OCI-M2 (cell line): ENCODE data around the gene MC1R.
A peak's percentile ranks its signal among the peaks of the same experiment; 100 is the strongest.
"Not testable (repeated sequence)": the region's sequence is repeated elsewhere in the genome, so short reads cannot be mapped to it uniquely, and the experiment has no call there.

ENCODE experiments used
- DNase-seq: peaks from one replicate; lab custom pipeline; 2025; ENCODE audit not compliant: unreplicated experiment; lab: John Stamatoyannopoulos, UW

Gene MC1R

DNA sequence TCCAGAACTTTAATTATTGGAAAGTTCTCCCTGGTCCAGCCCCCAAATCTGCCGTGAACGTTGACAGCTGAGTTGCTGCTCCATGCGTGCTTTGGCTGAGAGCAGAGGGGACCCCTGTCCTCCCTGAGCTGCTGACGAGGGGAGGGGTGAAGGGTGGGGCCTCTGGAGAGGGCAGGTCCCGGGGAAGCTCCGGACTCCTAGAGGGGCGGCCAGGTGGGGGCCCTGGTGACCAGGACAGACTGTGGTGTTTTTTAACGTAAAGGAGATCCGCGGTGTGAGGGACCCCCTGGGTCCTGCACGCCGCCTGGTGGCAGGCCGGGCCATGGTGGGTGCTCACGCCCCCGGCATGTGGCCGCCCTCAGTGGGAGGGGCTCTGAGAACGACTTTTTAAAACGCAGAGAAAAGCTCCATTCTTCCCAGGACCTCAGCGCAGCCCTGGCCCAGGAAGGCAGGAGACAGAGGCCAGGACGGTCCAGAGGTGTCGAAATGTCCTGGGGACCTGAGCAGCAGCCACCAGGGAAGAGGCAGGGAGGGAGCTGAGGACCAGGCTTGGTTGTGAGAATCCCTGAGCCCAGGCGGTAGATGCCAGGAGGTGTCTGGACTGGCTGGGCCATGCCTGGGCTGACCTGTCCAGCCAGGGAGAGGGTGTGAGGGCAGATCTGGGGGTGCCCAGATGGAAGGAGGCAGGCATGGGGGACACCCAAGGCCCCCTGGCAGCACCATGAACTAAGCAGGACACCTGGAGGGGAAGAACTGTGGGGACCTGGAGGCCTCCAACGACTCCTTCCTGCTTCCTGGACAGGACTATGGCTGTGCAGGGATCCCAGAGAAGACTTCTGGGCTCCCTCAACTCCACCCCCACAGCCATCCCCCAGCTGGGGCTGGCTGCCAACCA lies at the start of gene MC1R:
MC1R (plus strand) TSS at position 410 of the 895 bp plus-strand sequence; CDS start at position 807, 397 bp downstream.
- DNase-seq = peak; percentile 30

GRCh38 chr16:89869911-89870310 lies 48.8 kb upstream of the MC1R start:
- DNase-seq = no peak

GRCh38 chr16:89870440-89870839 lies 48.2 kb upstream of the MC1R start:
- no peak for DNase-seq

- DNase-seq = no peak
Measured at GRCh38 chr16:89871895-89872294, 46.8 kb upstream of the MC1R start.

DNA sequence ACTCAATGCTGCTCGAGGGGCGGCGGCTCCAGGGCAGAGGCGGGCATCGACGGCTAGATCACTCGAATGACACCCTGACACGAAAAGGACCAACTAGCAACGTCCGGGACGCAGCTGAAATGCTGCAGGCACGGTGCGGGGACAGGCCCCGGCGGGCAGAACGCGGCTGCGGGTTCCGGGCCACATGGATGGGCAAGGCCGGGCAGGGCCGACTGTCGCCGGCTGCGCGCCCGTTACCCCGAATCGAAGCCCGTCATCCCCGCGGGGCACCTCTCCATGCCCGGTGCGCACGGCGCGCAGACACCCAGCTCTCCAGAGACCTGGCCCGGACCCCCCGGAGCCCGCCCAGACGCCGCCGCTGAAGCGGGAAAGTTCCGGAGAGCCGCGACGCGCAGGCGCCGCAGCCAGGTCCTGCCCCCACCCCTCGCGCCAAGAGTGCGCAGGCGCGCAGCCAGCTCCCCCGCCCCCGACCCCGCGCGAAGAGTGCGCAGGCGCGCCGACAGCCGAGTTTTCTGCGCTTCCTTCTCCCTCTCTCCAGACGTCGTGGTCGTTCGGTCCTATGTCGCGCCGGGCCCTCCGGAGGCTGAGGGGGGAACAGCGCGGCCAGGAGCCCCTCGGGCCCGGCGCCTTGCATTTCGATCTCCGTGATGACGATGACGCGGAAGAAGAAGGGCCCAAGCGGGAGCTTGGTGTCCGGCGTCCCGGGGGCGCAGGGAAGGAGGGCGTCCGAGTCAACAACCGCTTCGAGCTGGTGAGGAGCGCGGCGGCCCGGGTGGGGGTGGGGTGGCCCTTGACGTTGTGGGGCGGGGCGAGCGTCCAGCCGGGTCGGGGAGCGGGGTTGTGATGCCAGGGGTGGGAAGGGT lies 45.3 kb upstream of the MC1R start, which contains the start of gene TCF25:
TCF25 (plus strand) TSS at position 484 of the 863 bp plus-strand sequence; CDS start at position 560, 76 bp downstream.
- DNase-seq = no peak

GRCh38 chr16:89873972-89874689 lies 44.5 kb upstream of the MC1R start:
- peak; percentile 44 for DNase-seq

DNA sequence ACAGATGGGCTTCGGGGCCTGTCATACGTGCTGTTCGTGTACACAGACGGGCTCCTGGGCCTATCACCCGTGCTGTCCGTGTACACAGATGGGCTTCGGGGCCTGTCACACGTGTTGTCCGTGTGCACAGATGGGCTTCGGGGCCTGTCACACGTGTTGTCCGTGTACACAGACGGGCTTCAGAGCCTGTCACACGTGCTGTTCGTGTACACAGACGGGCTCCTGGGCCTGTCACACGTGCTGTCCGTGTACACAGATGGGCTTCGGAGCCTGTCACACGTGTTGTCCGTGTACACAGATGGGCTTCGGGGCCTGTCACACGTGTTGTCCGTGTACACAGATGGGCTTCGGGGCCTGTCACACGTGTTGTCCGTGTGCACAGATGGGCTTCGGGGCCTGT lies 39.5 kb upstream of the MC1R start:
- DNase-seq = not testable (repeated sequence)

GRCh38 chr16:89880477-89881367 lies 37.9 kb upstream of the MC1R start:
- DNase-seq = no peak

DNA sequence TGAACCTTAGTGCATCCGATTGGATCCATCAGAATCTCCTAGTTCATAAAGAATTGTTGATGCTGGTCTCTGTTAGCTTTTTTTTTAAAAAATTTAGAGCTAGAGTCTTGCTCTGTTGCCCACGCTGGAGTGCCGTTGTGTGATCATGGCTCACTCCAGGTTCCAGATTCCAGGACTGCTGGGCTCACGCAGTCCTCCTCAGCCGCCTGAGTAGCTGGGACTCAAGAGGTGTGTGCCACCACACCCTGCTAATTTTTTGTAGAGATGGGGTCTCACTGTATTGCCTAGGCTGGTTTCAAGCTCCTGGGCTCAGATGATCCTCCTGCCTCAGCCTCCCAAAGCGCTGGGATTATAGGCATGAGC lies 37.3 kb upstream of the MC1R start:
- DNase-seq = no peak

DNA sequence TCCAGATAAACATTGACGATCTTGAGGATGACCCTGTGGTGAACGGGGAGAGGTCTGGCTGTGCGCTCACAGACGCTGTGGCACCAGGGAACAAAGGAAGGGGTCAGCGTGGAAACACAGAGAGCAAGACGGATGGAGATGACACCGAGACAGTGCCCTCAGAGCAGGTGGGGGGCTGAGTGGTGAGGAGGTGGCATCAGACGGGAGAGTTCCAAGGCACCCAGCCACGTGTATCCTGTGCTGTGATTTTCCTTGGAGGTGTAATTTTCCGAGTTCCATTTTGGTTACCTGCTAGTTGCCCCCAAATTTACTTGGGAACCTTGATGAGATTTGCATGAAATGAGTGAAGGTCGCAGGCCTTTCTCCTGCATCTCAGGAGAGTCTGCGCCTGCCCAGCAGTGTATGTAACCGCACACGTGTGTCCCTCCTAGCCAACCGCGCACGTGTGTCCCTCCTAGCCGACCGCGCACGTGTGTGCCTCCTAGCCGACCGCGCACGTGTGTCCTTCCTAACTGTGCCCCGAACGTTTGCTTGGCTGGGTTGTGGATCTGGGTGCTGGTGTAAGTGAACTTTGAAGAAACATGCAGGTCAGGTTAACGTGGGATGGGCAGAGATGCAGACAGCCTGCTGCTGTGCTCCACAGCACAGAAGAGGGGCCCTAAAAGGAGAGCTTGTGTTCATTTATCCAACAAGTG lies 35.2 kb upstream of the MC1R start:
- DNase-seq = no peak

DNA sequence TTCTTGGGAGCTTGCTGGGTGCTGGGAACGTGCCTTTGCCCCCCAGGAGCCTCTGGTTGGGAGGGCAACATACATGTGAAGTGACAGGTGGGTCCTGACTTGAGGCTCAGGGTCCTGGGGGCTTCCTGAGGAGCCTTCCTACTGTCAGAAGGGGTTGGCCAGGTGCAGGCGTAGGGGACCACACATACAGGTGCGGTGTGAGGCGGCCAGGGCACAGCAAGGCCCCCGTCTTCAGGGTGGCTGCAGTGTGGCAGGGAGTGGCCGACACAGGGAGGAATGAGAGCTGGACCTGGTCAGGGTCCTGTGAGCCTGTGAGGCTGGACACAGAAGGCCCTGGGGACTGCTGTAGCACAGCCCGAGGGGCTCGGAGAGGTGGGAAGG lies 34.6 kb upstream of the MC1R start:
- no peak for DNase-seq

DNA sequence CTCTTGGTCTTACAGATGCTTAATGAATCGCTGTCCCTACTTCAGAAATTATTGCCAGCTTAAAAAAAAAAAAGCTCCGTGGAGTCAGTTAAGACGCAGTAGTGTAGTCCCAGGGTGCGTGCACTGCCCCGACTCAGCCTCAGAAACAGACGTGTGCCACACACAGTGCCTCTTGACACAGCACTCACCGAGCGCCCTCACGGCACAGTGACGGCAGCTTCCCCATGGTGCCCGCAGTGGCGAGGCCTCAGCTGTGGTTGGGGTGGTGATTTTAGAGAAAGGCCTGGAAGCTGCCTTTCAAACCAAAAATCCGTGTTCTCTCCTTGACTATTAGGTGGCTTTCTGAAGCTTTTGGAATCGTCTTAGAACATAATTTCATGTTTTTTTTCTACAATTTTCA lies 31.4 kb upstream of the MC1R start:
- no peak for DNase-seq

- DNase-seq = no peak
Measured at GRCh38 chr16:89890200-89890599, 28.5 kb upstream of the MC1R start.

DNA sequence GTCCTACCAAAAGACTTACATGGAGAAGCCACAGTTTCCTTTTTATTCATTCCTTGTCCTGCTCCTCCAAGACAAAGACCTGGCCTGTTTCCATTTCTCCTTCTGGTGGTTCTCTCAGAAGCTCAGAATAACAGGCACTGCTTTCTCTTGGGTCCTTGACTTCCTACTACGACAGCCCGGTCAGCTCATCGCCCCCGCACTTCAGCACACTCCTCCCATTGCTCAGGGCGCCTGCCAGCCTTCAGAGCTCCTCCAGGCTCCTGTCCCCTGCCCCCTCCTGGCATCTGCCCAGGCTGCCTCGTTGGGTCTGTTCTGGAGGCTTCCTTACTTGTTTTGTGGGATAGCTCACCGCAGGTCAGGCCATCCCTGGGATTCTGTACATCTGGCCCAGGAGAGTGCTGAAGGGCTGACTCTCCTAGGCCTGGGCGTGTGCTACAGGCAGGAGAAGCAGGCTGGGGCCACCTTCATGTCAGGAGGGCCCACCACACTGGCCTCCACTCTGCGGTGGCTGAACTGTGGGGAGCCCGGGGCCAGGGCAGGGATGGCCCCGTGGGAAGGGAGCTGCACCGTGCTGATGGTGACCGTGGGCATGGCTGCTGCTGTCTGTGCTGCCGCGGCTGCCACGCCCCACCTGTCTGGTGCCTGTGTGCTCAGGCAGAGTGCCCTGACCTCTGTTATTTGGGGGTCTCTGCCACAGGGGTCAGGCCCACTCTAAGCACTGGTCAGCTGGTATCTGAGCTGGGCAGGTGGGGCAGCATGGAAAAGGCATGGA lies 27.6 kb upstream of the MC1R start:
- DNase-seq = no peak

GRCh38 chr16:89892055-89892630 lies 26.5 kb upstream of the MC1R start:
- DNase-seq = no peak

GRCh38 chr16:89892635-89893034 lies 26.0 kb upstream of the MC1R start:
- DNase-seq = no peak

DNA sequence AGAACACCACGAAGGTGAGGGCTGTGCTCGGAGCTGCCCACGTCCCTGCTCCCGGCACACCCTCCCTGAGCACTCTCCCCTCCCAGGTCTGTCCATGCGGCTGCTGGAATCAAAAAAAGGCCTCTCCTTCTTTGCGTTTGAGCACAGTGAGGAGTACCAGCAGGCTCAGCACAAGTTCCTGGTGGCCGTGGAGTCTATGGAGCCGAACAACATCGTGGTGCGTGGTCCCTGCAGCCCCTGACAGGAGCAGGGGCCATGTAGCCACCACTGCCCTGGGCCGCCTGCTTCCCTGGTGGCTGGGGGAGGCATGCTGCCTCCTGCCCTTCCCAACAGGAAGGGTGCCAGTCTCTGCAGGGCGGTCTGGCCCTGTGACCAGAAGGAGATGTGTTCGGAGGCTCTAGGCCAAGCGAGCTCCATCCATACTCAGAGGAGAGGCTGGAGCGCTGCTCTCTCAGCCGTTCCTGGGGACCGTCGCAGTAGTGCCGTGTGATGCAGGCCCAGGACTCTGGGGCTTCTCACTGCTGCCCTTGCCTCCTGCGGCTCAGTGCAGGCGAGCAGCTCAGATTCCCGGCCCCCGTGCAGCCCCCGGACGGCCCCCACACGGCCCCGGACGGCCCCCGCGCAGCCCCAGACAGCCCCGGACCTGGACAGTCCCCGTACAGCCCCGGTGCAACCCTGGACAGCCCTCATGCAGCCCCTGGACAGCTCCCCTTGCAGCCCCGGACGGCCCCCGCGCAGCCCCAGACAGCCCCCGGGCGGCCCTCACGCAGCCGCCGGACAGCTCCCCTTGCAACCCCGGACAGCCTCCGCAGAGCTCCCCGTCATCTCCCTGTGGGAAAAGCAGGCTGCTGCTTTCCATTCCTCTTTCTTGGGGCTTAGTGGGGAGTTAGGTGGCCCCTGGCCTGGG lies 24.8 kb upstream of the MC1R start:
- DNase-seq = no peak
